Stomach (tissue), 9 donors: ENCODE measurements around the gene TRIM9. TPM values are rescaled to one million over a fixed set of nuclear protein-coding genes. Genes with fewer than 3 reads are reported as not detected.
A peak's percentile ranks its signal among the peaks of the same experiment; 100 is the strongest.

Source experiments
- DNase-seq, 2 donors: peaks; one replicate each; pipeline versions ENCODE4 v3.0.0 to v3.0.0-alpha.2; 2013 to 2019
- H3K27ac ChIP-seq, 5 donors: fragments of 200-600 bp in 4 of 5; sonication (generic) in 4 of 5; one replicate each; pipeline ENCODE4 v1.5.1; 2013 to 2019; ENCODE audit warnings: mild to moderate bottlenecking in 1 of 5, moderate library complexity in 1 of 5
- H3K27me3 ChIP-seq, 3 donors: fragments of 200-600 bp; sonication (generic); one replicate each; pipeline ENCODE4 v1.5.1; 2017 to 2019; ENCODE audit warnings: mixed run types in 1 of 3
- H3K36me3 ChIP-seq, 4 donors: fragments of 200-600 bp; sonication (generic); 1 replicate in 3 of 4; 2 replicates in 1 of 4; pipeline ENCODE4 v1.5.1; 2016 to 2019
- H3K4me1 ChIP-seq, 4 donors: fragments of 200-600 bp; sonication (generic); one replicate each; pipeline ENCODE4 v1.5.1; 2016 to 2019
- H3K4me3 ChIP-seq, 4 donors: fragments of 200-600 bp; sonication (generic) in 3 of 4; one replicate each; pipeline ENCODE4 v1.5.1; 2016 to 2019; ENCODE audit warnings: mild to moderate bottlenecking in 1 of 4
- H3K9me3 ChIP-seq, 4 donors: fragments of 200-600 bp; sonication (generic); one replicate each; pipeline ENCODE4 v1.5.1; 2016 to 2019
- EP300 ChIP-seq: sonication (generic); formaldehyde crosslinking; IDR thresholded peaks from one replicate; pipeline ENCODE4 v1.6.1; 2017; ENCODE audit warnings: antibody characterized with exemption
- POLR2A ChIP-seq, 4 donors: fragments of 450-650 bp; IDR thresholded peaks; one replicate each; pipeline ENCODE4 v1.6.1; 2016; ENCODE audit warnings: antibody characterized with exemption in 4 of 4, control low read depth in 2 of 4, mild to moderate bottlenecking in 1 of 4, moderate library complexity in 1 of 4
- POLR2AphosphoS5 ChIP-seq, 3 donors: sonication (generic); formaldehyde crosslinking; IDR thresholded peaks; one replicate each; pipeline ENCODE4 v1.6.1; 2016; ENCODE audit warnings: antibody characterized with exemption in 3 of 3
- WGBS, 5 donors: extraction: QIAGEN DNeasy Blood & Tissue Kit in 3 of 5; methylation state at CpG; one replicate each; pipeline versions ENCODE4 v1.1.5 to v1.1.7; 2013 to 2018; 5-methylcytosine and 5-hydroxymethylcytosine counted together
- intact Hi-C: fragments of 100-400 bp; cut with DNase I; formaldehyde crosslinking; loops from one replicate; pipeline ENCODE4 v1.15.1; 2023; ENCODE audit warnings: low total_unique reads
- polyA plus RNA-seq, 3 donors: library from polyadenylated mRNA; stranded (reverse); fragments of 200-250 nt; gene quantifications; one replicate each; pipeline ENCODE4 v1.2.3, GENCODE V29; 2013
- total RNA-seq, 5 donors: library from RNA; depleted of rRNA; stranded (reverse); fragments of >200 nt; gene quantifications; one replicate each; pipeline versions ENCODE4 v1.1.0 to v1.2.3, GENCODE V29; 2014 to 2016
- TF ChIP-seq, protein P1 (sequence below), 7 experiments: fragments of 450-650 bp in 4 of 7; fragments of 200-600 bp in 3 of 7; sonication (generic) in 3 of 7; IDR thresholded peaks; one replicate each; pipeline ENCODE4 v1.5.1; 2016 to 2019; ENCODE audit warnings: antibody characterized with exemption in 7 of 7, control low read depth in 2 of 7, mild to moderate bottlenecking in 1 of 7
- donor health status: healthy with polysubstance abuse.
- donor health status: Bipolar disorder and iron deficiency.
- donor health status: healthy.

The TRIM9 gene
- total and polyA plus RNA-seq, 8 donors = 0.45 to 15.1 (median 1.2) TPM

- TF ChIP-seq POLR2A (IDR thresholded peaks at IDR 0.05) (no peak), POLR2AphosphoS5 (IDR thresholded peaks at IDR 0.05) (no peak), EP300 (no peak)
- TF ChIP-seq, protein P1, sequence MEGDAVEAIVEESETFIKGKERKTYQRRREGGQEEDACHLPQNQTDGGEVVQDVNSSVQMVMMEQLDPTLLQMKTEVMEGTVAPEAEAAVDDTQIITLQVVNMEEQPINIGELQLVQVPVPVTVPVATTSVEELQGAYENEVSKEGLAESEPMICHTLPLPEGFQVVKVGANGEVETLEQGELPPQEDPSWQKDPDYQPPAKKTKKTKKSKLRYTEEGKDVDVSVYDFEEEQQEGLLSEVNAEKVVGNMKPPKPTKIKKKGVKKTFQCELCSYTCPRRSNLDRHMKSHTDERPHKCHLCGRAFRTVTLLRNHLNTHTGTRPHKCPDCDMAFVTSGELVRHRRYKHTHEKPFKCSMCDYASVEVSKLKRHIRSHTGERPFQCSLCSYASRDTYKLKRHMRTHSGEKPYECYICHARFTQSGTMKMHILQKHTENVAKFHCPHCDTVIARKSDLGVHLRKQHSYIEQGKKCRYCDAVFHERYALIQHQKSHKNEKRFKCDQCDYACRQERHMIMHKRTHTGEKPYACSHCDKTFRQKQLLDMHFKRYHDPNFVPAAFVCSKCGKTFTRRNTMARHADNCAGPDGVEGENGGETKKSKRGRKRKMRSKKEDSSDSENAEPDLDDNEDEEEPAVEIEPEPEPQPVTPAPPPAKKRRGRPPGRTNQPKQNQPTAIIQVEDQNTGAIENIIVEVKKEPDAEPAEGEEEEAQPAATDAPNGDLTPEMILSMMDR (IDR thresholded peaks at IDR 0.05) = no peak
- Histone ChIP-seq H3K27ac (no peak overlapping the region), H3K4me1 (peaks cover 8 to 14% (median 11%) of the 10 kb centered on the region in 4 donors), H3K27me3 (peaks cover 0 to 26% (median 17%) of the 10 kb centered on the region in 3 donors), H3K36me3 (no peaks in the 10 kb centered on the region), H3K4me3 (no peak overlapping the region), H3K9me3 (no peaks in the 10 kb centered on the region)
- no peak for DNase-seq
- WGBS, 5 donors = 37 to 74% (median 59%) methylated on average over 1 of the region's 1 CpG
- intact Hi-C loops = no loop called here
Measured at GRCh38 chr14:51089278-51089677, 5.6 kb downstream of the TRIM9 start.

DNA sequence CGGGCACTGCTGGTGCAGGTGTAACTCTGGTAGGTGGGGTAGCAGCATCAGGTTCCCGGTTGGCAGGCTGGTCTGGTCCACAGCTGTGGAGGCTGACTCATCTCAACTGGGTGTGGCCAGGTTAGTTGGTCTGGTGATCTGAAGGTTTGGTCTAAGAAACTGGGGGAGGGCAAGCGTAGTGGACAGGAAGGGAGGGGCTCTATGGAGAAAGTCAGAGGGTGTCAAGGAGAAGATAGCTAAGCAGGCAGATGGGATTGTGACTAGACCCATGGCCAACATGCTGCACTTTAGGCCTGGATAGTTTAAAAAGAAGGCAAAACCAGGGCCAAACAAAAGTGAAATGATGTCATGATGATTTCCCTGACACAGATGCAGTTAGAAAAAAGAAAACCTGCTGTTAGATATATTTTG is 7.9 kb downstream of the TRIM9 start:
- TF ChIP-seq, protein P1 (IDR thresholded peaks at IDR 0.05) = no peak
- no peak for TF ChIP-seq POLR2A (IDR thresholded peaks at IDR 0.05)
- no peak for TF ChIP-seq POLR2AphosphoS5 (IDR thresholded peaks at IDR 0.05)
- TF ChIP-seq EP300 = no peak
- Histone ChIP-seq H3K27ac (no peak overlapping the region), H3K4me1 (no peaks in the 10 kb centered on the region), H3K36me3 (no peaks in the 10 kb centered on the region), H3K27me3 (peaks cover 0 to 4% (median 0%) of the 10 kb centered on the region in 3 donors), H3K4me3 (no peak overlapping the region), H3K9me3 (no peaks in the 10 kb centered on the region)
- DNase-seq = peak in 1 of 2 donors; percentile 20
- intact Hi-C loops = no loop called here
- 52 to 74% (median 62%) methylated on average over 3 of the region's 3 CpGs for WGBS, 5 donors

DNA sequence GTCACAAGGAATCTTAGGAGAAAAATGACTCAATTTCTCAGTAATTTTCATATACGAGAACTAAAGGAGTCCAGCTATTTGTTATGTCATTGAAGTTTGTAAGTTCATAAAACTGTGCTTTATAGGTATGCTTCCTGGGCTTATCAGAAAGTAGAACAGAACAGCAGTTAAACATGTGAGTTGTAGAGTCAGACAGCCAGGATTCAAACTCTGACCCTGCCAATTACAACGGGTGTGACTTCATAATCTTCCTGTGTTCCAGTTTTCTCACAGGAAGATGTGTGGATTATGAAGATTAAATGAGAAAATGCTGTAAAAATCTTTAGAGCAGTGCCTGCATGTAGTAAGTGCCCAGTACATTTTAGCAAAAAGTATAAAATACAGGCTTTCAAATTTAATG is 8.9 kb downstream of the TRIM9 start:
- DNase-seq = no peak
- intact Hi-C loops = no loop called here
- H3K36me3 ChIP-seq = no peaks in the 10 kb centered on the region
- TF ChIP-seq POLR2AphosphoS5 (IDR thresholded peaks at IDR 0.05) (no peak), POLR2A (IDR thresholded peaks at IDR 0.05) (no peak), EP300 (no peak)
- TF ChIP-seq, protein P1 (IDR thresholded peaks at IDR 0.05) = no peak
- H3K27me3 ChIP-seq = no peaks in the 10 kb centered on the region
- H3K27ac ChIP-seq = no peak overlapping the region
- 45 to 66% (median 65%) methylated on average over 2 of the region's 2 CpGs for WGBS, 5 donors
- H3K4me3 ChIP-seq = no peak overlapping the region
- no peaks in the 10 kb centered on the region for H3K9me3 ChIP-seq
- H3K4me1 ChIP-seq = no peaks in the 10 kb centered on the region

GRCh38 chr14:51084962-51085361 is 9.9 kb downstream of the TRIM9 start:
- no peaks in the 10 kb centered on the region for H3K4me1 ChIP-seq
- intact Hi-C loops = no loop called here
- H3K9me3 ChIP-seq = no peaks in the 10 kb centered on the region
- TF ChIP-seq EP300 (no peak), POLR2A (IDR thresholded peaks at IDR 0.05) (no peak), POLR2AphosphoS5 (IDR thresholded peaks at IDR 0.05) (no peak)
- TF ChIP-seq, protein P1 (IDR thresholded peaks at IDR 0.05) = no peak
- no peaks in the 10 kb centered on the region for H3K27me3 ChIP-seq
- WGBS, 5 donors = 86 to 99% (median 93%) methylated on average over 3 of the region's 3 CpGs
- H3K27ac ChIP-seq = no peak overlapping the region
- no peak for DNase-seq
- H3K36me3 ChIP-seq = no peaks in the 10 kb centered on the region
- no peak overlapping the region for H3K4me3 ChIP-seq
